ENCODE results near the gene AKAP1.
A peak's percentile ranks its signal among the peaks of the same experiment; 100 is the strongest.
"Not testable (repeated sequence)": the region's sequence is repeated elsewhere in the genome, so short reads cannot be mapped to it uniquely, and the experiment has no call there.

Gene AKAP1

DNA sequence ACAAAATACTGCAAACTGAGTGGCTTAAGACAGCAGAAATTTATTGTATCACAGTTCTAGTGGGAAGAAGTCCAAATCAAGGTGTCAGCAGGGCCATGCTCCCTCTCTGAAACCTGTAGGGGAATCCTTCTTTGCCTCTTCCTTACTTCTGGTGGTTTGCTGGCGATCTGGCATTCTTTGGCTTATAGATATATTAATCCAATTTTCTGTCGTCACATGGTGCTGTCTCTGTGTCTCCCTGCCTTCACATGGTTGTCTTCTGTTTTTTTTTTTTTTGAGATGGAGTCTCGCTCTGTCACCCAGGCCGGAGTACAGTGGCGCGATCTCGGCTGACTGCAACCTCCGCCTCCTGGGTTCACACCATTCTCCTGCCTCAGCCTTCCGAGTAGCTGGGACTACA is 6.8 kb upstream of the AKAP1 start:
- no peak for DNase-seq

DNA sequence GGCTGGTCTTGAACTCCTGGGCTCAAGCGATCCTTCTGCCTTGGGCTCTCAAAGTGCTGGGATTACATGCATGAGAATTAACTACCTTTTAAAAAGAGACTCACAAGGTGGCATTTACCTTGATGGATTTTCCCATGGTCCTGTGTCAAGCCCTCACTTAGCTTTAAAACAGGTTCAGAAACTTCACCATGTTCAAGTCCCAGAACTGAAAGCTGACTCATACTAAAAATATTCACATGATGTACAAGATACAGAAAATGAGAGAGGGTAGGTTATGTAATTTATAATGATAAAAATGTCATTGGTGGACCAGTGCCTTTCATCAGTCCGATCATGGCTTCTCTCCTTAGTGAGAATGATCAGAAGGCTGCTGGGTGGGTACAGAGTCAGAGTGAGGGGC is 4.3 kb upstream of the AKAP1 start:
- no peak for DNase-seq

DNA sequence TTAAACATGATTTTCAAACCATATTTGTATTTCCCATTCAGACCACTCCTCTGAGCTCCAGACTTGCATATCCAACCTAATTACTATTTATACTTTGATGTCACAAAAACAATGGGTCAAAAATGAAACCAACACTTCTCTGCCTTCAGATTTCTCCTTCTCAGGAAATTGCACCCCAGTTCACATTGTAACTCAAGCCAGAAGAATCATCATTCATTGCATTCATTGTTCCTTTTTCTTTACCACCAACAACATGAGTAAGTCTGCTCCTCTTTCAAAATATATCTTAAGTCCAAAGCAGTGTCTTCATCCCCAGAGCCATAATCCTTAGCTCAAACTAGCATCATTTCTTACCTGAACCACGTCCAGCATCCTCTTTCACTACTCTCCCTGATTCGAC is 2.6 kb upstream of the AKAP1 start:
- no peak for DNase-seq

DNA sequence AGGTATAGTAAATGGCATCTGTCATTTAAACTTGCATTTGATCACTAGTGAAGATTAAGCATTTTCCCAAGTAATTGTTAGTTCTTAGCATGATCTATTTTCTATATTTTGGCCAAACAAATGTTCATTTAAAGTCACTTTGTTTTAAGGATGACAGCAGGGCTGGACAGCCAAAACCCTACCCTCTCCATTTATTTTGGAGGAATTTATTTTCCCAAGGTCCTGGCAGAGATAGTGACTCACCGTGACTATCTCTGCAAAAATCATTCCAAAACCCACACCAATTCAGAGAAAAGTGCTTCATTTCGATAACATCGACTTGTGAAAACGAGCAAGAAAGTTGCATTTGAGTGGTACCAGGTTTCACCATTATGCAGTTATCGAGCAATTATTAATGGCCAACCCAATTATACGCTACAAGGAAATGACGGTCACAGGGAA is 665 bp upstream of the AKAP1 start:
- no peak for DNase-seq

DNA sequence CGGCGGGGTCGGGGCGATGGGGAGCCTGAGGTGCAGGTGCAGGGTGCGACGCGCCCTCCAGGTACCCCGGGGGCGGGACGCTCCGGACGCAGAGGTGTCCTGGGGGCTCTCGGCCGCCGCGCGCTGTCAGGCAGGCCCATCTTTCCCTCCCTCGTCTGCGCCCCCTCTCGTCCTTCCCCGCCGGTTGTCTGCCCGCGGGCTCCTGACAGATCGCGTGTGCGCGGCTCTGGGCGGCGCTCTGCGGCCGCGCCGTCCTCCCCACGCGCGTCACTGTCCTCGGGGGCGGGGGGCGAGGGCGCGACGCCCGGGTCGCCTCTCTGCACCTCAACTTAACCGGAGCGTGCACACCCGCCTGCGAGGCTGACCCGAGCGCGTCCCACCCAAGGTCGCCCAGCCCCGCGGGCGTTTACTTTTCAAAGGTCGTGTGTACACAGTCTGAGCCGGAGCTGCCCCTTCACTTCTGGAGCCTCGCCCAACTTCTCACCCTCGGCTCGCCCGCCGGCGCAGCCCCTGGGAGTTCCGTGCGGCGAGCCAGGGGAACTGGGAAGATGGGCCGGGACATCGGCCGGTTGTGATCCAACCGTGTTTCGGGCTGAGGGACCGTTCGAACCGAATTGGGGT is 512 bp downstream of the AKAP1 start:
- DNase-seq = no peak

DNA sequence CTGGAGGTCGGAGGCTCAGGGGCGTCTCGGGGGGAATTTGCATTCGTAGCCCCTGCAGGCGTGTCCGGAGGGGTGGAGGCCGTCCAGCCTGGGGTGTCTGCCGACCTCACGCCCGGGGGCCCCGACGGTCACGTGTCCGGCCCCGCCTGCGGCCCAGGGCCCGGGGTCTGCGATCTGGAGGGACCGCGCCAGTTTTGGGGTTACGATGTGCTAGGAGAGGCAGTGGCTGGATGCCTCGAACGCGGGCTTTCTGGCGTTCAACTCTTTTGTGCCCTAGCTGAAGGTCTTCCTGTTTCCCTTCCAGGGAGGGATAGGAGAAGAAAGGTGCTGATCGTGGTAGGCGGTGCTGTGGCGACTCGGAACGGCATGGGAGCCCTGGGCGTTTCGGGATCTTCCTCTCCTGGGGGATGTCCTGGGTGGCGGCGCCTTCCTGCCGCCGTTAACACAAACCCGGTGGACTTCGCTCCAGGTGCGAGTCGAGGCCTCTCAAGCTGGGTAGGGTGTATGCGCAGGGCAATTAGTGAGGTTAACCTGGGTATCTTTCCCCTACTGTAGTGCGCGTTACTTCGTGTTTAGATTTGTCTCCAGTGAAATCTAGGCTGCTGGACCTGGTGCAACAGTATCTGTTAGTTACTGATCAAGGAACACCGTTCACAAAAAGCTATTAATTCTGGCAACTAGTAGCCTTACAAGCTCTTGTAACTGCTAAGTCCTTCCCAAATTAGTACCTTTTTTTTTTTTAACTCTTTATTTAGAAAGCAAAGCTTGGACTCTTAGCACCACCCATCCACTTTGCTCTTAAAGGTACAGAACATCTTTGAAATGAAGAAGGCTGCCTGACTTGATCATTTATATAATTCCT is 1.3 kb downstream of the AKAP1 start:
- DNase-seq = peak; percentile 20

DNA sequence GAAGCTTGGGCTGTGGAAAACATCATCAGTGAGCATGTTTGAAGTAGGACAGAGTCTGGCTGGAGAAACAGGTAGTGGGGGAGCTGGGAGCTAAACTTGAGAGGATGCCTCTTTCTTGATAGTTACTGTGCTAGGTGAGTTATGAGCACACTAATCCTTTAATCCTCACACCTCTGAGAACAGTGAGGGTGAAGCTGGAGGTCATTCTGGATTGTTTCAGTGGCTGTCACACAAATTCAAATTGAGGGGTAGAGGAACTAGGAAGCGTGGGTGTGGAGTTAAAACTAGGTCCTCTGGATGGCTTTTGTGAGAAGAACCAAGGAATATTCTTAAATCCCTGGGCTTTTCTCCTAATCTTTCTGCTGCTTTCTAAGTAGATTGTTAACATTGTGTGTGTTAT is 3.3 kb downstream of the AKAP1 start:
- no peak for DNase-seq

DNA sequence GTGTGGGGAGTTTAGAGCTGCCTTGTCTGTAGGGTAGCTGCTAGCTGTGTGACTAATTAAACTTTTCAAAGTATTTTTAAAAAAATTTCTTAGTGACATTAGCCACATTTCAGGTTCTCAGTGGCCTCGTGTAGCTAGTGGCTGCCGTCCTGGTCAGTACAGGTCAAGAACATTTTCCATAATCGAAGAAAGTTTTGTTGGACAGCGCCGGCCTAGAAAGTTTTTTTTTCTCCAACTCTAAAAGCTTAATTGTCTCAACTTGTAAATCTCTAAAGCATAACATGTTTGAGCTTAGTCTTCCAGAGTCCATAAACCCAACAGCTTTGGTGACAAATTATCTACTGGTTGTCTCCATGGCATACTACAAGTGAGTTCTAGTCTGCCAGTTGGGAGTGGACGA is 4.3 kb downstream of the AKAP1 start:
- no peak for DNase-seq

DNA sequence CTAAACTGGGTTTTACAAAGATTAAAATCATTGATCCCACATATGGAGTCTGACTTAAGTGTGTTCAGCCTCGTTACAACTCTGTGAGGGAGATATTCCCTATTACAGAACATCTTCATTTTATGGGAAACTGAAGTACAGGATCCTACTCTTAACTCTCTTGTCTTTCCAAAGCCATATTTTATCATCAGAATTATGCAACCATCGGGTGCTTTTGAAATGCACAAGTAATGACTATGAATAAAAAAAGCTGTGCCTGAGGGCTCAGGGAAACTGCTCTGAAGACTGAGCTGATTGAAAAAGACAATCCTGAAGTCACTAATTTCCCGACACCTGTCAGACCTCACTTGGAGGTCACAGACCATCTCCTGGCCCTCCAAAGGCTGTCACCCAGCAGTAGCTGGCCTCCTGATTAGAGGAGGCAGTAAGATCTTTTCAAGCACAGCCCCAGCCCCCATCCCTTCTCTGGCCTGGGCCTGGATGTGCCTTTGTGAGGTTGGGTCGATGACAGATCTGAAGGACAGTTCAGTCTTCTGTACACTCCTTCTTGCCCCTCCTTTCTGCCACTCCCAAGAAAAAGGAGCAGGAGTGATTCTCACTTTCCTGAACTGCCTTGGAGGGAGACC is 5.6 kb downstream of the AKAP1 start:
- no peak for DNase-seq

DNA sequence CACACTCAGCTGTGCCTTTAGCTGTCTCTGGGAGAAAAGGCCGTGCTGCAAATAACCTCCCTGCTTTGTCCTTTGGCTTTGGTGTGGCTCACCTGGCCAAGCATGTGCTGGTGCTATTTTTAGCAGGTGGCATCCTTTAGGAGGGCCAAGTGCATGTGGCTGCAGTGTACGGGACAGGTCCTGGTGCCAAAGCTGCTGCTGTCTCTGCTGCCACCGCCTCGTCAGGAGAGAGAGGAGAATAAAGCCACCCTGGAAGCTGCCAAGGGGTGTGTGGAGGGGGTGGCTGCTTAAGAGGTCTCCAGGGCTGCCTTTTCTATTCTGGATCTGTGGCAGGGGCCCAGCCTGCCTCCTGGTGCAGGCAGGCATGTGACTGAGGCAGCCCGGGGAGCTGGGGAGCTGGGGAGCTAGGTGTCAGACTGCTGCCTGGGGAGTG is 6.2 kb downstream of the AKAP1 start:
- no peak for DNase-seq

DNA sequence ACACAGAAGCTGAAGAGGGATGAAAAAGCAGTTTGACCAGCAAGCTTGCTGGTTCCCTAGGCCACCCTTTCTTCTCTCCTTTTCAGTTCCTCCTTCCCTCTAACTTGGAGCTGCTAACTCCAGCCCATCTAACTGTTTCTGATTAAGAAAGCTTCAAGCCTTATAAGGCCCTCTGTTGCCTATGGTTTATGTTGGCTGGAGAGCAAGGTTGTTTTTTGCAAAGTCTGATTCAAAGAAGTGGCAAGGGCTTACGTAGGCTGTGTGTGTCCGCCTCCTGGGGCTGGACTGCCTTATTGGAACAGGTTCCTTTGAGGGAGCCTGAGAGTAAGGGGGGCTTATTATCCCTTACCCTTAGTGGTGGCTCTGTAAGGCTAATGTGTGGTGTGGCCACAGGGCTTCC is 7.1 kb downstream of the AKAP1 start:
- no peak for DNase-seq

DNA sequence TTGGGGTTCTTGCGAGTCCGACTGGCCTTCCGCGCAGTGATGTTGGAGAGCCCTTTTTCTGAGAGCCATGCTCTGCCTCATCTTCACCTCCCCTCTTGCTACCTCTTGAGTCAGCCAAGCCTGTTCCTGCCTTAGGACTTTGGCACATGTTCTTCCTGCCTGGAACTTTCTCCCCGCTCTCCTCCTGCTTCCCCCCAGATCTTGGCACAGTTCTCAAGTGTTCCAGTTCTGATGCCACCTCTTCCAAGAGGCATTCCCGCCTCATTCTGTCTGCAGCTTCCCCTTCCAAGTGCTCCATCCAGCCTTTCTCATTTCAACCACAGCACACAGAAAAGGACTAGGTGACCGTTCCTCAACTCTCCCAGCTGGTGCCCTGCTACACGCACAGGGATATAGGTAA is 7.7 kb downstream of the AKAP1 start:
- DNase-seq = no peak

DNA sequence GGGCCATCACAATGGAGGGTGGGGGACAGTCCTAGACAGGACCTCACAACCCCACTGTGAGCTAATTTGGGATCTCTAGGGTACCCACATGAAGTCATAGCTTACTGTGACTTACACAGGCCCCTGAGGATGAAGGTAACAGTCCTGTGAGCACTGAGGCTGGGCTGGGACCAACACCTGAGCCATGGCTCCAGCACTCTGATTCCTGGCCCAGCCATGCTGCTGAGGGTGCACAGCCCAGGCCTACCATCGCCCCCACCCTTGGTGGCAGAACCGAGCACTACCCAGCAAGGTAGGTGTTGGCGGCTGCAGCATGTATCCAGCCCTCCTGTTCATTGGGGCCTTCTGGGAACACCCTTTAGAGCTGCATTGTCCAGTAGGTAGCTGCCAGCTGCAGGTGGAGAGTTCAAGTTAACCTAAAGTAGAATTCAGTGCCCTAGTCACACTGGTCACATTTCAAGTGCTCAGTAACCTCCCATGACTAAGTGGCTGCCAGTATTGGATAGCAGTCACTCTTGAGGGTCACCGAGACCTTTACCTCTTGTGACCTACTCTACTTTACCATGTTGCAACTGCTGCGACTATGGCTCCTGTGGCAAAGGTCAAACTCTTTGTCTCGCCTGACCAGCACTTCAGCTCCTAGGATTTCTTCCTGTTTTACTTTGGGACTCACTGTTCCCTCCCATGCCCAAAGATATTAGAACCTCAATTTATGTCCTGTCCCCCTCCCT is 11.6 kb downstream of the AKAP1 start:
- DNase-seq = no peak

DNA sequence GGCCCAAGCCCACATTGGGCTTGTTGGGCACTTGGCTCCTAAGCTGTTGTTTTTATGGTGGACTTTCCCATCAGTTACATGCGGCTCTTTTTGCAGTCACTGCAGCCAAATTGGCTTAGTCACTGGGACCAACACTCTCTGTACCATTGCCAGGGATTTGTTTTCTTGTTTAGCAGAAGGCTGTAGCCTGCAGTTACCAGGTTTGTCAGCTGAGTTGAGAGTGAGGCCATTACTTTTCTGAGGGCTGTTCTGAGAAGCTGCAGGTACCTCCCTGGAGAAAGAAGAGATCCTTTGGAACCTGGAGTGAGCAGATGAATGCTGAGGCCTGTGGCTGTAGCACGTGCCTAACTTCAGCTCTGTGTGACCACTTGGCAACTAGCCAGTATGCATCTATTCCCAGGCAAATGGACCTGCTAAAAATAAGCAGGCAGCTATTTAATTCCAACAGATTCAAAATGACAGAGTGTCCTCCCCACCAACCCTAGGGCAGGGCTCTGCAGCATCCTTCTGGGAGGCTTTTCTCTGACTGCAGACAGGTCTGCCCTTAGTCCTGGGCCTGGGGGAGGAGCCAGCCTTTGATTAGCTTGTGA is 12.9 kb downstream of the AKAP1 start:
- DNase-seq = no peak

DNA sequence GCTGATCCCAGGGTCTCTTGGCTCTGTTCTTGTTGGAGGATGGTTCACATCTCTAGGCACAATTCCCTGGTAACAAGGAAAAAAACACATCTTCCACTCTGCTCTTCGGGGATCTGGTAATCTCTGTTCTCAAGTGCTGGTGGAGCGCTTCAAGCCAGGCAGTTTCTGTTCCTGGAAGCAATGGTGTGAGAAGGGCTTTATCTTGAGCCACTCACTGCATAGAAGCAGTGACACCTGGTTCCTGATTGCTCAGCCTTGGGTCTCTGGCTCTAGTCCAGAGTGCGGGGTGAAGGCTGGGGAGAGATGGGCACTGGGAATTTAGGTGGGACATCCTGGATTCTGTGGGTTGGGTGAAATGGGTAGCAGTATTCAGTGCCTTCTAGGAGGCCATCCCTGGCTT is 14.1 kb downstream of the AKAP1 start:
- no peak for DNase-seq

DNA sequence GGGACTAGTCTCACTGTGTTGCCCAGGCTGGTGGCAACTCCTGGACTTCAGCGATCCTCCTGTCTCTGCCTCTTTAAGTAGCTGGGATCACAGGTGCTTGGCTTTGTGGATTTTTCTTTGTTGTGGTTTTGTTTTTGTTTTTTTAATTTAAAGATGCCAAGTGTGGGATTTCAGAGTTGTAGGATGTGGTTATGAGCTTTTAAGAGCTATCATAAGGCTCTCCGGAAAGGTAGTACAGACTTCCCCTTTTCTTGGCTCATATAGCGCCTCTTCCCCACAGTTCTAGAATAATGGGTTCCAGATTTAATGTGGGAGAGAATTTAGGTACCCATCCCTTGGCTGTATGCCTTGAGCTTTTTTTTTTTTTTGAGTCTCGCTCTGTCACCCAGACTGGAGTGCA is 17.1 kb downstream of the AKAP1 start:
- DNase-seq = no peak

DNA sequence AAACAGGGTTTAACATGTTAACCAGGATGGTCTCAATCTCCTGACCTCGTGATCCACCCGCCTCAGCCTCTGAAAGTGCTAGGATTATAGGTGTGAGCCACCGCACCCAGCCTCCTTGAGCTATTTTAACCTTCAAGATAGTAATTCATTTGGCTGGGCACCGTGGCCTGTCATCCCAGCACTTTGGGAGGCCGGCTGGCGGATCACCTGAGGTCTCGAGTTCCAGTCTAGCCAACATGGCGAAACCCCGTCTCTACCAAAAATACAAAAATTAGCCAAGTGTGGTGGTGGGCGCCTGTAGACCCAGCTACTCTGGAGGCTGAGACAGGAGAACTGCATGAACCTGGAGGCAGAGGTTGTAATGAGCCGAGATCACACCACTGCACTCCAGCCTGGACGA is 17.6 kb downstream of the AKAP1 start:
- not testable (repeated sequence) for DNase-seq

DNA sequence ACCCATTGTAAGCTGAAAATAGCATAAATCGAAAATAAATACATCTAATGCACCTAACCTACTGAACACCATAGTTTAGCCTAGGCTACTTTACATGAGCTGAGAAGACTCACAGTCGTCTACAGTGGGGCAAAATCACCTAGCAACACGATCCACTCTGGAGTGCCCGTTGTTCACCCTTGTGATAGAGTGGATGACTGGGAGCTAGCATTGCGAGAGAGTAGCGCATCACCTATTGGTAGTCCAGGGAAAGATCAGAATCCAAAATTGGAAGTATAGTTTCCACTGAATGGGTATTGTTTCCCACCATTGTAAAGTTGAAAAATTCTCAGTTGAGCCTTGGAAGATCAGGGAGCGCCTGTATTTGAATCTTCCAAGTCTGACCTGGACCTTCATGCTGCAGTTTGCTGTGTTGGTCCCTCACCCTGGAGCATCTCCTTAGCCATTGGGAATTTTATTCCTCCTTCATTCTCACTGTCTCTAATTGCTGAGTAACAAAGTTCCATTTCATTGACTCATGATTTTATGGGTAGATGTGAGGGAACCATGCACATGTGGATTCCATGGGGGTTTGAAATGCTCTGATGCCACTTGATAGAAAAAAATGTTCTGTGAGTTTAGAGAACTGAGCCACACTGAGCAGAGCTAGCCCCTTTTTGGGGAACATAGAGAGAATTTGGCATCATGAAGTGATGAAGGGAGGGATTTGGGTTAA is 19.6 kb downstream of the AKAP1 start:
- DNase-seq = peak; percentile 28

DNA sequence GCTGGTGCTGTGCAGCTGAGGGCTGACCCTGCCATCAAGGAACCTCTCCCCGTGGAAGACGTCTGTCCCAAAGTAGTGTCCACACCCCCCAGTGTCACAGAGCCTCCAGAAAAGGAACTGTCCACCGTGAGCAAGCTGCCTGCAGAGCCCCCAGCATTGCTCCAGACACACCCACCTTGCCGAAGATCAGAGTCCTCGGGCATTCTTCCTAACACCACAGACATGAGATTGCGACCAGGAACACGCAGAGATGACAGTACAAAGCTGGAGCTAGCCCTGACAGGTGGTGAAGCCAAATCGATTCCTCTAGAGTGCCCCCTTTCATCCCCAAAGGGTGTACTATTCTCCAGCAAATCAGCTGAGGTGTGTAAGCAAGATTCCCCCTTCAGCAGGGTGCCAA is 20.5 kb downstream of the AKAP1 start:
- no peak for DNase-seq

DNA sequence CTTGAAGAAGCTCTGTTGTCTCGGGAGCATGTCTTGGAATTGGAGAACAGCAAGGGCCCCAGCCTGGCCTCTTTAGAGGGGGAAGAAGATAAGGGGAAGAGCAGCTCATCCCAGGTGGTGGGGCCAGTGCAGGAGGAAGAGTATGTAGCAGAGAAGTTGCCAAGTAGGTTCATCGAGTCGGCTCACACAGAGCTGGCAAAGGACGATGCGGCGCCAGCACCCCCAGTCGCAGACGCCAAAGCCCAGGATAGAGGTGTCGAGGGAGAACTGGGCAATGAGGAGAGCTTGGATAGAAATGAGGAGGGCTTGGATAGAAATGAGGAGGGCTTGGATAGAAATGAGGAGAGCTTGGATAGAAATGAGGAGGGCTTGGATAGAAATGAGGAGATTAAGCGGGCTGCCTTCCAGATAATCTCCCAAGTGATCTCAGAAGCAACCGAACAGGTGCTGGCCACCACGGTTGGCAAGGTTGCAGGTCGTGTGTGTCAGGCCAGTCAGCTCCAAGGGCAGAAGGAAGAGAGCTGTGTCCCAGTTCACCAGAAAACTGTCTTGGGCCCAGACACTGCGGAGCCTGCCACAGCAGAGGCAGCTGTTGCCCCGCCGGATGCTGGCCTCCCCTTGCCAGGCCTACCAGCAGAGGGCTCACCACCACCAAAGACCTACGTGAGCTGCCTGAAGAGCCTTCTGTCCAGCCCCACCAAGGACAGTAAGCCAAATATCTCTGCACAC is 21.2 kb downstream of the AKAP1 start:
- DNase-seq = no peak

DNA sequence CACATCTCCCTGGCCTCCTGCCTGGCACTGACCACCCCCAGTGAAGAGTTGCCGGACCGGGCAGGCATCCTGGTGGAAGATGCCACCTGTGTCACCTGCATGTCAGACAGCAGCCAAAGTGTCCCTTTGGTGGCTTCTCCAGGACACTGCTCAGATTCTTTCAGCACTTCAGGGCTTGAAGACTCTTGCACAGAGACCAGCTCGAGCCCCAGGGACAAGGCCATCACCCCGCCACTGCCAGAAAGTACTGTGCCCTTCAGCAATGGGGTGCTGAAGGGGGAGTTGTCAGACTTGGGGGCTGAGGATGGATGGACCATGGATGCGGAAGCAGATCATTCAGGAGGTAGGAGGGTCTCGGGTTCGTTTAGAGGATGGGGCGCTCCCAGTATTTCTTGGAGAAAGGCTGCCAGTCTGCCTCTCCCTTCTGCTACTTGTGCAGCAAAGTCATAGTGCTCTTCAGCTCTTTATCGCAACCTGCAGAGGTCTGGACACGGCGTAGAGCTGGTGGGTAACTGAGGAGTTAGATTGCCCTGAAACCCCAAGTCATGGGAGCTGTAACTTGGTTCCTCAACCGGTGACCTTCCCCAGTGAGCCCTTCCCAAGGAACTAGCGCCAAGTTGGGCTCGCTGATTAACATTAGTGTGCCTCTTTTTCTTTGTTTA is 21.9 kb downstream of the AKAP1 start:
- DNase-seq = no peak

Data from kidney glomerular epithelial cell (primary cell).